Sigmoid colon (tissue), 7 donors: ENCODE results near the gene CBY3. TPM values are rescaled to one million over a fixed set of nuclear protein-coding genes. Genes with fewer than 3 reads are reported as not detected.

ENCODE experiments used
- DNase-seq: peaks from one replicate; pipeline ENCODE4 v3.0.0-alpha.2; 2019
- H3K27ac ChIP-seq, 4 donors: fragments of 200-600 bp; sonication (generic); one replicate each; pipeline ENCODE4 v1.5.1; 2016 to 2019; ENCODE audit warnings: mild to moderate bottlenecking in 1 of 4
- H3K27me3 ChIP-seq, 3 donors: fragments of 200-600 bp; sonication (generic); one replicate each; pipeline ENCODE4 v1.5.1; 2019; ENCODE audit warnings: mild to moderate bottlenecking in 1 of 3
- H3K36me3 ChIP-seq, 4 donors: fragments of 200-600 bp; sonication (generic); one replicate each; pipeline ENCODE4 v1.5.1; 2016 to 2019
- H3K4me1 ChIP-seq, 4 donors: fragments of 200-600 bp; sonication (generic); one replicate each; pipeline ENCODE4 v1.5.1; 2017 to 2019
- H3K4me3 ChIP-seq, 4 donors: fragments of 200-600 bp; sonication (generic); one replicate each; pipeline ENCODE4 v1.5.1; 2017 to 2019; ENCODE audit warnings: mild to moderate bottlenecking in 2 of 4, moderate library complexity in 1 of 4
- H3K9me3 ChIP-seq, 4 donors: fragments of 200-600 bp in 3 of 4; sonication (generic) in 3 of 4; one replicate each; pipeline versions ENCODE4 v1.5.1 to v1.6.1; 2013 to 2019
- EP300 ChIP-seq, 4 donors: sonication (generic); formaldehyde crosslinking; IDR thresholded peaks; one replicate each; pipeline ENCODE4 v1.6.1; 2017; ENCODE audit warnings: antibody characterized with exemption in 4 of 4
- POLR2A ChIP-seq, 2 donors: fragments of 450-650 bp; IDR thresholded peaks; one replicate each; pipeline ENCODE4 v1.6.1; 2016; ENCODE audit warnings: antibody characterized with exemption in 2 of 2, mild to moderate bottlenecking in 2 of 2, moderate library complexity in 2 of 2
- POLR2AphosphoS5 ChIP-seq, 4 donors: sonication (generic); formaldehyde crosslinking; IDR thresholded peaks; one replicate each; pipeline ENCODE4 v1.6.1; 2017; ENCODE audit warnings: antibody characterized with exemption in 4 of 4
- WGBS, 2 donors: extraction: QIAGEN DNeasy Blood & Tissue Kit; methylation state at CpG; one replicate each; pipeline ENCODE4 v1.1.7; 2013; 5-methylcytosine and 5-hydroxymethylcytosine counted together
- intact Hi-C: fragments of 100-400 bp; cut with DNase I; formaldehyde crosslinking; loops from one replicate; pipeline ENCODE4 v1.15.1; 2023
- polyA plus RNA-seq, 3 donors: library from polyadenylated mRNA; stranded (reverse); fragments of 200-250 nt; gene quantifications; one replicate each; pipeline ENCODE4 v1.2.3, GENCODE V29; 2013
- total RNA-seq, 4 donors: library from RNA; depleted of rRNA; stranded (reverse); fragments of >200 nt; gene quantifications; one replicate each; pipeline ENCODE4 v1.1.0, GENCODE V29; 2016
- TF ChIP-seq, protein P1 (sequence below), 4 experiments: fragments of 450-650 bp in 3 of 4; fragments of 200-600 bp in 1 of 4; IDR thresholded peaks; one replicate each; pipeline ENCODE4 v1.5.1; 2016 to 2019; ENCODE audit warnings: antibody characterized with exemption in 4 of 4, mild to moderate bottlenecking in 3 of 4, moderate library complexity in 2 of 4
- donor health status: healthy with polysubstance abuse.
- donor health status: Bipolar disorder and iron deficiency.
- donor health status: healthy.

CBY3 gene
- total RNA-seq (under 1 TPM in 1 of 4 donors, not detected in 3; 0.66 TPM), polyA plus RNA-seq (under 1 TPM in 1 of 3 donors, not detected in 2; 0.13 TPM)

DNA sequence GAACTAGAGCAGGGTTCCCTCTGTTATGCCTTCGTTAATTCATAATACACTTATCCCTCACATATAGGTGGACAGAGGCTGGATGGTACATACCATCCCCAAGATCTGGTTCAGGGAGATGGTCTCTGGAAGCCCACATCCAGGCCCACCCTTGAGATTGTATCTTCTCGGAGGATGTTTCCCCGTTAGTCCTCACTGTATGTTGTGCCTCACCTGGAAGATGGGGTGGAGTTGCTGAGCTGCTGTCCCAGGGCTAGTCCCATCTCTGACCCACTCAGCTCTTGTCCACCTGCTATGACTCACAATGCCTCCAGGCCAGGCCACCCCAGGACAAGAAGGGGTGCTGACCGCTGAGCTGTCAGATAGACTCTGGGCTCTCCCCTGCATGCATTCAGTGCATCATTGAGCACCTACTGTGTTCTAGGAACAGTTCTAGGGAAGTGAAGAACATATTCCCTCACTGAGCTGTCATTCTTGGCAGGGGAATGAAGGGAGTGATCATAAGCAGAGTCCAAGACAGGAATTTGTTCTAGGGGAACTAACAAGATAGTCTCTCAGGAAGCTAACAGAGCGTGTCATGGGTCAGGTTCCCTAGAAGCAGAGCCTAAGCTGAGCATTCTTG lies at the start of gene CBY3:
Gene CBY3 (minus strand): TSS at position 255 of the 622 bp plus-strand sequence. CDS start 116 bp downstream, at position 139.
- no peak for DNase-seq
- H3K4me3 ChIP-seq = no peak within 1 kb of the TSS
- H3K4me1 ChIP-seq = peaks cover 0 to 28% (median 22%) of the 10 kb centered on the region in 4 donors
- no peaks in the 10 kb centered on the region for H3K9me3 ChIP-seq
- H3K36me3 ChIP-seq = no peaks in the 10 kb centered on the region
- intact Hi-C loops = no loop called here
- TF ChIP-seq POLR2AphosphoS5 (IDR thresholded peaks at IDR 0.05) = no peak
- TF ChIP-seq, protein P1, sequence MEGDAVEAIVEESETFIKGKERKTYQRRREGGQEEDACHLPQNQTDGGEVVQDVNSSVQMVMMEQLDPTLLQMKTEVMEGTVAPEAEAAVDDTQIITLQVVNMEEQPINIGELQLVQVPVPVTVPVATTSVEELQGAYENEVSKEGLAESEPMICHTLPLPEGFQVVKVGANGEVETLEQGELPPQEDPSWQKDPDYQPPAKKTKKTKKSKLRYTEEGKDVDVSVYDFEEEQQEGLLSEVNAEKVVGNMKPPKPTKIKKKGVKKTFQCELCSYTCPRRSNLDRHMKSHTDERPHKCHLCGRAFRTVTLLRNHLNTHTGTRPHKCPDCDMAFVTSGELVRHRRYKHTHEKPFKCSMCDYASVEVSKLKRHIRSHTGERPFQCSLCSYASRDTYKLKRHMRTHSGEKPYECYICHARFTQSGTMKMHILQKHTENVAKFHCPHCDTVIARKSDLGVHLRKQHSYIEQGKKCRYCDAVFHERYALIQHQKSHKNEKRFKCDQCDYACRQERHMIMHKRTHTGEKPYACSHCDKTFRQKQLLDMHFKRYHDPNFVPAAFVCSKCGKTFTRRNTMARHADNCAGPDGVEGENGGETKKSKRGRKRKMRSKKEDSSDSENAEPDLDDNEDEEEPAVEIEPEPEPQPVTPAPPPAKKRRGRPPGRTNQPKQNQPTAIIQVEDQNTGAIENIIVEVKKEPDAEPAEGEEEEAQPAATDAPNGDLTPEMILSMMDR (IDR thresholded peaks at IDR 0.05) = no peak
- no peak for TF ChIP-seq POLR2A (IDR thresholded peaks at IDR 0.05)
- no peak for TF ChIP-seq EP300 (IDR thresholded peaks at IDR 0.05)
- 95 to 96% methylated on average over 5 of the region's 5 CpGs for WGBS, 2 donors
- no peaks in the 10 kb centered on the region for H3K27me3 ChIP-seq
- H3K27ac ChIP-seq = no peak within 1 kb of the TSS

DNA sequence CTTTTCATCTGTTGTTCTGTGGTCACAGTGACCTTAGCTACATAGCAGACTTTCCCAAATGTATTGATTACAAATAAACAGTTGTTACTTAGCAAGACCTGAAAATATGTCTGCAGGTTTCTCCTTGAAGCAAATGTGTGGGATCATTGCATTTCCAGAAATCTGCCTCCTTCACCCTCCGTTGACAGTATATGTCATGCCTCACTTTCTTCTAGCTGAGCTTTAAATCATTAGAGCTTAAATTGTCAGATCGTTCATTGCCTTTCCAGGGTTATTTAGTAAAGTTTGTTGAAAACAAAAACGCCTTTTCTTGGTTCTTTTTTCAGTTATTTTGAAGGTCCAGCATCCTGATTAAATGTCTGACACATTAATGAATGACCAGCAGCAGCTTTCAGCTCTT lies 49.5 kb upstream of the CBY3 start:
- intact Hi-C loops = loop anchor here (10.0 kb wide), 1 partner anchor 56 kb away; no protein-coding TSS in a partner anchor
- peaks cover 12 to 55% (median 25%) of the 10 kb centered on the region in 4 donors for H3K36me3 ChIP-seq
- no peaks in the 10 kb centered on the region for H3K9me3 ChIP-seq
- no peaks in the 10 kb centered on the region for H3K27me3 ChIP-seq
- H3K4me3 ChIP-seq = no peak overlapping the region
- no peak overlapping the region for H3K27ac ChIP-seq
- 74 to 83% methylated on average over 3 of the region's 3 CpGs for WGBS, 2 donors
- DNase-seq = no peak
- TF ChIP-seq EP300 (IDR thresholded peaks at IDR 0.05) (no peak), POLR2A (IDR thresholded peaks at IDR 0.05) (no peak), POLR2AphosphoS5 (IDR thresholded peaks at IDR 0.05) (no peak)
- TF ChIP-seq, protein P1 (IDR thresholded peaks at IDR 0.05) = no peak
- peaks cover 0 to 27% (median 23%) of the 10 kb centered on the region in 4 donors for H3K4me1 ChIP-seq

DNA sequence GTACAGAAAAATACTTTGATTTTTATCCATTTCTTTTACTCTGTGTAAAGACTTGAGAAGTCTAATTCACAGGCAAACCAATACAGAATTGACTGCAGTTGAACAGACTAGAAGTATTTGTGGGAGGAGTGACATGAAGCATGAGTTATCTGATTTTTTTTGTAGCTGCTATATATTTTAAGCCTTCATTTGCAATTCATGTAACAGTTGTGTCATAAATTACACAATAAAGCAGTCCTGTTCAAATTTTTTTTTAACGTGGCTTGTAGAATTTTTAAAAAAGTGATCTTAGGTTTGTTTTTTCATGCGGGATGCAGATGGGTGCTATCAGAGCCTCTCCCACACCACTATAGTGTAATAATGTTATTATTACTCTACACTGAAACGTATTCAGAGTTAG lies 48.9 kb upstream of the CBY3 start:
- 75 to 87% methylated on average over 3 of the region's 3 CpGs for WGBS, 2 donors
- Histone ChIP-seq H3K27me3 (no peaks in the 10 kb centered on the region), H3K4me1 (peaks cover 0 to 22% (median 17%) of the 10 kb centered on the region in 4 donors), H3K36me3 (peaks cover 18 to 61% (median 32%) of the 10 kb centered on the region in 4 donors), H3K9me3 (no peaks in the 10 kb centered on the region), H3K4me3 (no peak overlapping the region), H3K27ac (no peak overlapping the region)
- no peak for DNase-seq
- no peak for TF ChIP-seq POLR2AphosphoS5 (IDR thresholded peaks at IDR 0.05)
- no peak for TF ChIP-seq EP300 (IDR thresholded peaks at IDR 0.05)
- no peak for TF ChIP-seq POLR2A (IDR thresholded peaks at IDR 0.05)
- TF ChIP-seq, protein P1 (IDR thresholded peaks at IDR 0.05) = no peak
- intact Hi-C loops = loop anchor here (10.0 kb wide), 1 partner anchor 55 kb away; no protein-coding TSS in a partner anchor

DNA sequence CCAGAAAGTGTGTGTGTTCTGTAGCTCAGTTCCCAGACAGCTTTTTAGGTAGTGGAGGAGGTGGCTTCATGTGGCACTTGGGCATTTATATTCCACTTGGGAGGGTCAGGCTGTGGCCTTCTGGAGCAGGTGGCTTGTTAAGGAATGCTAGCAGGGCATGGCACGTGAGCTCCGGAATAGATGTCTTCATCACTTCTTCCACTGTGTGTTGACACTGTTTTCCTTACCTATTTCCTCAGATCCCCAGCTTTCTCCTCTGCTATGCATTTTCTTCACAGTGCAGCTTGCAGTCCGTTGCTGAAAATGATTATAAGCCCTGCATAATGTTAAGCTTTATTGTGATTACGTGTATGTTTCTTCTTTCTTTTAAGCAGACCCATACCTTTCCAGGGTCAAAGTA lies 48.5 kb upstream of the CBY3 start:
- TF ChIP-seq, protein P1 (IDR thresholded peaks at IDR 0.05) = no peak
- no peak for TF ChIP-seq POLR2A (IDR thresholded peaks at IDR 0.05)
- TF ChIP-seq POLR2AphosphoS5 (IDR thresholded peaks at IDR 0.05) = no peak
- Histone ChIP-seq H3K27ac (no peak overlapping the region), H3K36me3 (peaks cover 22 to 65% (median 36%) of the 10 kb centered on the region in 4 donors), H3K4me1 (peaks cover 0 to 18% (median 12%) of the 10 kb centered on the region in 4 donors), H3K9me3 (no peaks in the 10 kb centered on the region), H3K4me3 (no peak overlapping the region), H3K27me3 (no peaks in the 10 kb centered on the region)
- WGBS, 2 donors = 62 to 90% methylated on average over 4 of the region's 4 CpGs
- DNase-seq = no peak
- intact Hi-C loops = no loop called here
